ENCODE data around the gene CD58. TPM values are rescaled to one million over a fixed set of nuclear protein-coding genes. Genes with fewer than 3 reads are reported as not detected.

The CD58 gene
- polyA plus RNA-seq, 1 donor = 10.3 TPM

DNA sequence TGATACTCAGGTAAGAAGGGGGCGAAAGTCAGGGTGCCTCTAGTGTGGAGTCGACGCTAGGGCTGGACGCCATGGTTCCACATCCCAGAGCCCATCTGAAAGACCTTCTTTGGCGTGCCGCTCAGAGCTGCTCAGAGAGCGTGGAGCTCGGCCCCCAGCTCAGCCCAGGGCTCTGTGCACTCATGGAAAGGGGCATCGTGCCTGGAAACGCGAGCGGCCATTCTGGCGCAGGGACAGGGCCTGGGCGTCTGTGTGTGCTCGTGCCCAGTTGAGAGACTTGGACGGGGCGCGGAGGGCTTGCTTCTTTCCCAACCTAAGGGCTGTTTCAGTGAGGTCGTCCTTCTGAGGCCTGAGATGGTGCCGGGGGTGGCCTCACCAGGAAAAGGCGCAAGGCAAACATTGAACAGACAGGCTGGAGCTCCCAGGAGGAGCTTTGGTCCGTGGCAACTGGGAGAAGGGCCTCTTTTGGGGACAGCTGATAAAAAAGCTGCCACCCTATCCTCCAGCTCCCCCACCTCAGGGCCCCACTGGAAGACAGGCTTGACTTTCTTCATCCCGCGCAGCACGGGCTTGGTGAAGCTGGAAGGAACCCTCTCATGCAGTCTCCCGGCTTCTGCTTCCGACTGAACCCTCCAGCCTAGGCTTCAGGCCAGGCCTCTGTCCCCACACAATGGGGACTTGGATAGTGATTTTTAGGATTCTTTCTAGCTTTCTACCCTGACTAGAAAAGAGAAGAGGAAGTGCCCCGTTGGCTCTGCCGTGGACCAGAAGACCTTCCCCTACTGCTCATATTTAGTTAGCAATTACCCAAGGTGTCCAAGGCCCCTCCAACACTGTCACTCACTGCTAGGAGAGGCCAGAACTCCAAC lies 77.1 kb downstream of the CD58 start:
- no peak for DNase-seq (ENCODE audit: low read depth)

DNA sequence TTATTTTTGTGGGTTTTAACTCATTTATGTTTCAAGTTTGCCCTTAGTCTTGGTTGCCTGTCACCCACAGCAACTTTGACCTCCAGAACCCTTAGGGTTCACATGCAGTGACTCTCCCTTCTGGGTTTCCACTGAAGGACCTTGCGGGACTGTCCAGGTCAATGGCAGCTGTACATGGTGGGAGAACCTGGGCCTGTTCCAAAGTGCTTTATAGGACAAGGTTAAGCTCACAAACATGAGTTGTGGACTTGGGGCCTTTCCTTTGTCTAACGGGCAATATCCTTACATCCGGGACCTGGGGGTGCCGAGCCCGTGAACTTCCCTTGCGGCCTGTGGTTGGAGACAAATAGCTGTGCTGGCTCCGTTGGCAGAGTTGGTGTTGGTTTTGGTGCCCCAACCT lies 77.8 kb downstream of the CD58 start:
- DNase-seq (ENCODE audit: low read depth) = no peak

DNA sequence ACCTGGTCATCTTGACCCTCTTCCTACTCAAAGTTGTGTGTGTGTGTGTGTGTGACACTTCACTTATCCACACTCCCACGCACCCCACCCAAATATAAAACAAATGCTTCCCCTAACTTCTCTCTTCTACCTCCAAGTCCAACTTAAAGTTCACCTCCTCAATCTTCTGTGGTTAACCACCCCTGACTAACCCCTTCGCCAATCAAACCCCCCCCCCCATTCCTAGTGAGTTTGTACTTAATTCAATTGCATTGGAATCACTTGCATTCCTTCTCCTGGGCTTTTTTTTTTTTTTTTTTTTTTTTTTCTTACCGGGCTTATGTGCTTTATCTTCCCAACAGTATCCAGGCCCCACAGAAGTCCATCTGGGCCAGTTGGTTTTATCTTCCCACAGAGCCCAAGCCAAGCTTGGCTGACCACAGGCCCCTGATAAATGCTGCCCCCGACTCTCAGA lies 78.4 kb downstream of the CD58 start:
- DNase-seq (ENCODE audit: low read depth) = no peak

DNA sequence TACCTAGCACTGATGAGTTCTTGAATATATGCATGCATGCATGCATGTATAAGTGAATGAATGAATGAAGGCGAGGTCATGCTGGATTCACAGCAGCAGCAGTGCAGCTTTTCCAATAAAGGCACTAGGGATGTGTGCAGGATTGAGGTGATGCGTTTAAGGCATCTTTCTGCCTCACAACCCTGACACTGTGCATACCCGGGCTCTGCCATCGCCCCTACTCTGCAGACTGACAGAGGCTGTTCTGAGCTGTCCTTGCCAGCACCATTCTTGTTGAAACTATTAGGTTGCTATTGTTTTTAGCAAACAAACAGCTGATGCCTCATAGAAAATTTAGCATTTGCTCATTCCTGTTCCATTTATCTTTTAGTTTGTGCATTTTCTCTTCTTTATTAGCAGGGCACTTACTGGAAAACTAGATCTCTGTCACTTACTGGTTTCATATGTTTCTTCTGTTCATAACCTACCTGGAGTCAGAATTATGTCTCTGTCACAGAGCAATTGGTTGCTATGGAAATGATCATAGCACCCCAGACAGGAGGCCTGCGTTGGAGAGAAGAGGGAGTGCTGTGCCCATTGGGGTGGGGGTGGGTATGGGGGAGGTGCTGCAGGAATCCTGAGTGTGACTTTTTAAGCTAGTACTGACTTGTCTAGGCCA lies 79.0 kb downstream of the CD58 start:
- DNase-seq (ENCODE audit: low read depth) = no peak

DNA sequence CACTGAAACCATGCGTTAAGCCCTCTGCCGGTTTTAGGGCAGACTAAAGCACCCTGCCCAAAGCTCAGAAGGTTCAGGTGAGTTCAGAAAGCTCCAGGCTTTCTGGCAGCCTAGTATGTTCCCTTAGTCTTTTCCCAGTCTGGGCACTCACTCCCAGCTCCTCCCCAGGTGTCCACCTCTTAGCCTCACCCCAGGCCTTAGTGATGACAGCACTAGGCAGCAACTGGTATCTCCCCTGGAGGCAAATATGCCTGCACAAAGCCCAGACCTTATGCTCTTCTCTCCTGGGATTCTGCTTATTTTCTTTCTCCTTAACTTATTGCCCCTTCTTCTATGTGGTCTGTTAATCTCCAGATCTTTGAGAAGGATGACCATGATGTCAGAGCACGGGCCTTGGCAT lies 80.2 kb downstream of the CD58 start:
- DNase-seq (ENCODE audit: low read depth) = no peak

DNA sequence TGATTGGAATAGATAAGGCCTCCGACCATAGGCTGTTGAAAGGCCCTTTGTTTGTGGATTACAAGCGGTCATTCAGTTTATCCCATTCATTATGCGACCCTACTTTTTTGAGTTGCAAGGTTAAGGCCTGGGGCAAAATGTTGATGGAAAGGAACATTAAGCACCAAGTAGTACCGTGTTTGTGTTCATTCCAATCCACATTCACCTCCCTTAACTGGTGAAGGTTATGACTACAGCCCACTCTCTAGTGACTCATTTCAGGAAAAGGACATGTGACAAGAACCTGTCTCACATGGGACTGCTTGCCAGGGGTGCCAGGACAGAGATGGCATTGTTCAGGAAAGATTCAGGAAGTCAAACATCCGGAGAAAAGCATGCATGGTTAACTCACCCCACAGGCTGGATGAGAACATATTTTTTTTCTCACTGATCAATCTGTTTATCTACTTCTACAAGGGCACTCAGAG lies 81.6 kb downstream of the CD58 start:
- no peak for DNase-seq (ENCODE audit: low read depth)

DNA sequence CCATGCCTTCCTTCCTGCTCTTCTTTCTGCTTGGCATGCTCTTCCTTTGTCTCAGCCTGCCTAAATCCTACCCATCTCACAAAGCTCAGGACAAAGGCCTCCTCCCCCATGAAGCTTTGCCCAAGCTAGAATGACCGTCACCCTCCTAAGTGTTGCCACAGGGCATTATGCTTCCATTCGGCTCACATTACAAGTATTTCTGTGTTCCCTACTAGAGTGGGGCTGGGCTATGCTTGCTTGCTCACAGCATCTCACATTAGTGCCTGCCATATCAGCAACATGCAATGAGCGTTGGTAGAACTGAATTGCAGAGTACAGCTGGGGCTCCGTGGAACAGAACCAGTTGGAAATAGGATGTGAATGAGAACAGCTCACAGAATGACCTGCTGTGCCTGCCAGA lies 82.8 kb downstream of the CD58 start:
- DNase-seq (ENCODE audit: low read depth) = no peak

DNA sequence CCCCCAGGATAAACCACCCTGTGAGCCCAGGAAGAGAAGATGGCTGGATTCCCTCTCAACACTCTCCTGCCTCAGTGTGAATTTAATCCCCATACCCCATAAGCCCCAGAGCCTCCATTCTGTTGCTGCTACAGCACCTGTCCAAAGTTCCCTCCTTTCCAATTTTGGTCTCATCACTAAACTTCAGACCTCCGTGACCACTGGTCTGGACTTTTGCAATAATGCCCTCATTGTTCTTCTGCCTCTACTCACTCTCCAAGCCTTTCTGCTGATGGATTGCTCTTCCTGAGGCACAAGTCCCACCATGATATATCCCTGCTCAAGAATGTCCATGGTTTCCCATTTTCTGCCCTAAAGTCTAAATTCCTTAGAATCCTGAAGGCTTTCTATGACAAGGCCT lies 83.2 kb downstream of the CD58 start:
- no peak for DNase-seq (ENCODE audit: low read depth)

DNA sequence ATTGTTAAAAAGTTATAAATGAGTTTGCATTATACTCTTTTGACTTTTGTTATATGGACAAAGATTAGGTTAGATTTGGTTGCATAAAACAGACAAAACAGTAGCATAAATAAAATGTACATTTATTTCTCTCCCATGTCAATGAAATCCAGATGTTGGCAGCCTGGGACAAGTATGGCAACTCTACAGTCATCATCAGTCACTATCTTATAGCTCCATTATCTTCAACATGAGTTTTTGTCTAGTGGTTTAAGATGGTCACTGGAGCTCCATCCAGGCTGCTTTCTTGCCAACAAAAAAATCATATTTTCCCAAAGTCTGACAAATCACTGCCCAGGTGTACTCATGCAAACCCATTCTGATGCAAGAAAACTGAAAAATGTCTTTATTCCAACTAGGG lies 83.8 kb downstream of the CD58 start:
- DNase-seq (ENCODE audit: low read depth) = no peak

DNA sequence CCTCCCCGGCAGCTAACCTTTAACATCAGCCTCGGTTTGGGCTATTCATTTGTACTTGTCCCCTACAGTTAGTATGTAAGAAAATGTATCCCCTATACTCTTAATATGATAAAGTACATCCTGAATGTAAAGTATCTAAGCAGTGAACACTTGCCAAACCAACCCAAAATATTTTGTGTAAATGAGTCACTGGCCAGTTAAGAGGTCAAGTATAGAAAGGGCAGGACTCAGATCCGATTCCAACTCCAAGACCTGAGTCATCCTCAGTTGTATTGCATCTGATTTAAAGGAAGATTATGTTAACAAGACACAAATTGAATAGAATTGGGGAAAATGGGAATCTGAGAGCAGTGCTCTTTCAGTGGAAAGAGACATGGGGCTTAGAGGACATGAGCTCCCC lies 84.4 kb downstream of the CD58 start:
- DNase-seq (ENCODE audit: low read depth) = no peak

DNA sequence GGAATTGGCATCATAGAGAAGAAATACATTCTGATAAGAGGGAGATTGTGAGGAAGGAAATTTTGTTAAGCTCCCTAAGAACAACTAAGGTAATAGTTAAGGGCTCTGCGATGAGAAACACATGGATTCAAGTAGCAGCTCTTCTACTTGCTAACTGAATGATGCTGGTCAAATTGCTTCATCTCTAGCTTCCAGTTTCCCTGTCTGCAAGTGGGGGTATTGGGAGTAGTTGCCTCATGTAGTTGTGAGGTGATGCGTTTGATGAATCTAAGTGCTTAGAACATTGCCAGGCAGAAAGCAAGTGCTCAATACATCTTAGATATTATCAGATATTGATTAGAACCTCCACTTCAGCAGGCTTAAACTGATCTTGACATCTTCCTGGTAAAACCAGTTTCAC lies 84.8 kb downstream of the CD58 start:
- DNase-seq (ENCODE audit: low read depth) = no peak

DNA sequence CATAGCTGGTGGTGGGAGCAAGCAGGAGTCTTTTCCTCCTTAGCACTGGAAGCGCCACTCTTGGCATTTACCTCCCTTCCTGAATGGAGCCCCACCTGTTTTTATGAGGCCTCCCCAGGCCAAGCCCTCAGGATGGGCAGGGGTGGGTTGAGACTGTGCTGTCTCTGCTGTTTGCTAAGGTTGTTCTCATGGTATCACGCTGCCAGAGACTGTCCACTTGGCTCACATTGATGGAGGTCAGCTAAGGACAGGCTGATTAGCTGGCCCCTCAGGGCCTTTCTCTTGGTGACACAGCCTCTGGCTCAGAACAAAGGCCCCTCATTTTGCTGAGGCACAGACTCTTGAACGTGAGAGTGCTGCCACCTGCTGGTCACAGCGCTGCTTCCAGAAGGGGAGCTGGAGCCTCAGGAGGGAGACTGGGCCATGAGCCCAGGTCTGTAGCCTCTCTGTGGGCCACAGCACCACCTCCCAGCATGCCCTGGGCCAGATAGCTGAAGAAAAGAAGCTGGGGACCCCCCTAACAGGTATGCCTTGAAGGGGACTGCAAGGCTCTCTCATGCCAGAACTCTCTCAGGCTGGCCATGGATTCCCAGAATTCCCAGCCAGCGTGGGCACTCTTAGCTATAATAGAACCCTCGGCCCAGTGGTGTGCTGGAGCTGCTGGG lies 85.6 kb downstream of the CD58 start:
- DNase-seq (ENCODE audit: low read depth) = peak; percentile 39

DNA sequence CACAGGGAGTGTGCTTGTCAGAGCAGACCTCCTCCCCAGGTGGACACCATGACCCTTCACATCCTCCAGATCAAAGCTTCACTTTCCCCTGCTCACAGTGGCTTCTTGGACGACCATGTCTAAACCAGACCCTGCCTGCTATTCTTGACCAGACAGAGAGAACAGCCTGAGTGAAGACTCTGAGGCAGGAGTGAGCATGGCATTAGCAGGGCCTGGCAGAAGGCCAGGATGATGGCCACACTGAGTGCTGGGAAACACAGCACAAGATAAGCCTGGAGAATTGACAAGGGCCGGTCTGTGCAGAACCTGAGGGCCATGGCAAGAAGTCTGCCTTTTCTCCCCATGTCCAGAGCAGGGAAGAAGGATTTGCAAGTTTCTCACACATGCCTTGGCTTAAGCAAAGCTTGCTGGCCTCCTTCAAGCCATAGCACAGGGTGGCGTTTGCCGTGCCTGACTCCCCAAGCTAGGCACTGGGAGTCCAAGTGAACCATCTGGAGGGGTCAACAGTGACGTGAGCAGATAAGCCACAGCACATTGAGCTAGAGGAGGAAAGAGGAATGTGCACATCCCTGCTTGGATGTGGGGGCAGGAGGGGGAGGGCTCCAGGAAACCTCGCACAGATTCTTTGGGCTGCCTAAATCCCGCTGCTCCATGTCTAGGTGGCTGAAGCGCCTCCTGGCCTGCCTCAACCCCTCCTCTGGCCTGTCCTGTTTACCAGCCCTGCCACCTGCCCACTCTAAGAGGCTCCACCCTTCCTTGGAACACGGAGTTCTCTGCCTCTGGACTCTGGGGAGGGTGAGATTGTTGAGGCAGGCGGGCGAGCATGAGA lies 87.1 kb downstream of the CD58 start:
- no peak for DNase-seq (ENCODE audit: low read depth)

DNA sequence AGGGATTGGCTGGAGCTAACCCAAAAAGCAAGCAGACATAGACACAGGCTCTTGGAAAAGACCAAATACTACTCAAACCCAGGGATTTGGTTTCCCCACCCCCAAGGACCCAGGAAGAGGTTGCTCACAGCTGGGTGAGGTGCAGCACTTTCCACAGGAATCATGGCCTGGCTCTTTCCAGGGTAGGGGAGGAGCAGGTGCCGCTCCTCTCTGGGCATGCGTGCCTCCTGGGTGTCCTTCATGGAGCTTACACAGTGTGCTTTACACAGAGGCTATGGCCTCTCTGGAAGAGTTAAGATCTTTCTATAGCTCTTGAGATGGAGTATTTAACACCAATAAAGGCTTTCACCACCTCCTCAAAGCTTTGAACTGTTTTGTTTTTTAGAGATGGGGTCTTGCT lies 88.3 kb downstream of the CD58 start:
- no peak for DNase-seq (ENCODE audit: low read depth)

DNA sequence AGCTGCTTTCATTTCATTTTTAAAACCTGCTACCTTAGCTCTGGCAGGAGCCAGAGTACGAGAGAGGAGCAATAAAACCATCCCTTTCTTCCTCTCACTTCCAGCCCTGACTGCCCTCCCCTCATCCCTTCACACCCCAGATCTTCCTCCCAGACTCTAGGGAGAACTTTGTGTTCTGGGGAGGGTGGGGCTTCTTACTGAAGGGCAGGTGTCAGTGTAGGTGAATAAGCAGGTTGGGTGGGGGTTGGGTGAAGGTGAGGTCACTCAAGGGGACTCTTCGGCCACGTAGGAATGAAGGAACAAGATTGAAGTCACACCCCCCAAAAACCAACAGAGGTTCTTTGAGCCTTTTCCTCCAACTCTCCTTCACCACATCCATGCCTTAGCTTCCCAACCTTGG lies 88.9 kb downstream of the CD58 start:
- no peak for DNase-seq (ENCODE audit: low read depth)

DNA sequence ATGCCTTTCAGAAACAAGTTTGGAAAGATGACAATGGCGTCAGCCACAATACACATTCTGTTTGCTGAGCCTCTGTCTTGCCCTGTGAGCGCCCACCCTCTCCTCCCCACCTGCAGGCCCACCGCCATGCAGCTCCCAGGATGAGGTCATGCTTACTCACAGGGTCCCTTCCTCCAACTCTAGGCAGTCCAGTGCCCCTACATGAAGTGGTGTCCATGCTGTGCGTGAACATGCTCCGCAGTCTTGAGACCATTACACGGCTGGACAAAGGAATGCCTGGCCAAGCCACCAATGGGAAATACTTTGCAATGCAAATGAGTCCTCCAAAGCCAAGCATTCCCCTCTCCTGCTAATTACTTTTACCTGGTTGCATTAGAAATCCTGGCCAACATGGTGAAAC lies 92.2 kb downstream of the CD58 start:
- no peak for DNase-seq (ENCODE audit: low read depth)

DNA sequence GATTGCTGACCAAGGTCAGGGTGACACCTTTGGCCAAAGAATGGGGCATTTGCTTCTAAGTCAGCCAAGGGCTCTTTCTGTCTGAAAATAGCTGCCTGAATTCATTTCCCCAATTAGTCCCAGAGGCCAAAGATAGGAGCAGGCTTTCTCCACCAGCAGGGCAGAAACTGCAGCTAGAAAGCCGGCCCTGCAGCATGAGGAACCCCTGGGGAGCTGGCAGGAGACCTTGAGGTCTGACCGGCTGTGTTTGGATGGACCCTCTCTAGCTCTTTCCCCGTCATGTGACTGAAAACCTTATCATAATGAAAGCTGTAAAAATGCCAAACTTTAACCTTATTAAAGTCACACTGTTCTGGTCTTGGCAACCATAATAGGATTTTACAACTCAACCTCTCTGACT lies 93.4 kb downstream of the CD58 start:
- DNase-seq (ENCODE audit: low read depth) = no peak

DNA sequence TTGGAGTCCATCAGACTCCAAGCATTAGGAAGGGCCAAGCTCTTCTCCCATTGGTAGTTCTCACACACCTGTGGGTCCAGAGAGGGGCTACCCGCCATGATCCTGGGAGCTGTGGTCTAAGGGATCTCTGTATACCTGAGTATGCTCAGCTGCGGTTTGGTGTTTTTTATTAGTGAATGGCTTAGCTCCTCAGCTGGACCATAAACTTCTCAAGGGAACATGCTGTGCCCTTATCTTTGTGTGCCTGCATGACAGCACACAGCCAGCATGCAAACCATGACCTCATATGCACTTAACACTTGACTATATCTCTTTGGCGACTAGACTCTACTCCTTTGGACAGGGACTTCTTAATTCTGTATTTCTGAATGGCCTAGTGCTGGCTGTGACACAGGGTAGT lies 94.5 kb downstream of the CD58 start:
- no peak for DNase-seq (ENCODE audit: low read depth)

DNA sequence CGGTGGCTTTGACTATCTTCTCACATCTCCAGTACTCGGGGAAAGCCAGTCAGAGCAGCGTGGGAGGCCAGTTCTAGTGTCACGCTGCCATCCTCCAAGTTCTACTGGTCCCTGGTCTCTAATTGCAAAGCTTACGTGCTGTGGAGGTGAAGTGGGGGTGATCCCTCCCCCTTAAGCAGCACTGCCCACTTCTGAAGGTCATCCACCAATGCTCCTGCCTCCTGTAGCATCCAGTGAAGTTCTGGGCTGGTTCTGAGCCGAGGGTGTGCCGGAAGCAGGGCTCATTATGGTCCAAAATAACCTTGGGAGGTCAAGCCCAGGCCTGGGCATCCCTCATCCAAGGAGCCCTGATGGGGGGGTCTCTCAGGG lies 95.0 kb downstream of the CD58 start:
- DNase-seq (ENCODE audit: low read depth) = no peak

DNA sequence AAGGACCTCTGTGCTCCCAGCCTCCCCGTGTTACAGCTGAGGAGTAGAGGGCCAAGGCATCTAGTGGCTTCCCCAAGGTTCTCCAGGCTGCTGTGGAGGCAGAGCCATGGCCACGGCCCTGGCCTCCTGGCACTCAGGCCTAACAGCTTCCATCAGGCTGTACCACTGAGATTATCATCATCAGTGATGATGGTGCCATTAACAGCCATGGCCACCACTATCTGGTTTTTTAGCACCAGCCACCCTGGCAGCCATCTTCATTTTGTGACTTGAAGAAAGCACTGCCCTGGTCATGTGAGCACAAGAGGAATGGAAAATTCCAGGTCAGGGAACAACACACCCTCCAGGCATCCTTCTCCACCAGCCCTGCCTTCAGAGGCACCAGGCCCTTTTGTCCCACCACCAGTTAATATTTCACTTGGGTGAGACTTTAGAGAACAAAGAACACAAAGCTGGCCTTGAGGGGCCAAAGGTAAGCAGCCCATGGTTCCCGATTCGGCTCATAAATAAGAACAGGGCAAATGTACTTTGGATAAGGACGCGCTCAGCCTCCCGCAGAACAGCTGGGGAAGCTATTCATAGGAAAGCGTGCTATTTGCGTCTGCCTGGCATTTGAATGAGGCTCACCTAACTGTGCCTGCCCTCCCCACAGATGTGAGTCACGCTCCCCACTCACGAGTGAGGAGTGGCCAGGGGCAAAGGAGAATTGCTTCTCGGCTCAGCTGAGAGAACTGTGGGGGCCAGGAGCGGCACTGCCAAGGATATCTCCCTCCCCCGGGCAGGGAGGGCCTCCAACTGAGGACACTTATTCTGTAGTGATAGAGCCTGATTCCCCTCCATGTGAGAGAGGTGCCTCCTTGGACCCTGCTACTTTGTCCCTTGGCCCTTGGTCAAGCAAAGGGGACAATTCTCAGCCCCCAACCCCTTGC lies 95.6 kb downstream of the CD58 start:
- no peak for DNase-seq (ENCODE audit: low read depth)
